Ecto neural progenitor cell (in vitro differentiated cells): ENCODE data around the gene ZNF296.
"Not testable (repeated sequence)": the region's sequence is repeated elsewhere in the genome, so short reads cannot be mapped to it uniquely, and the experiment has no call there.

Experiments used
- DNase-seq: peaks from one replicate; pipeline ENCODE4 v3.0.0-alpha.2; 2018; ENCODE audit warnings: low spot score

ZNF296 gene

GRCh38 chr19:45076029-45076850 is at the start of gene ZNF296:
Gene ZNF296, minus strand, starts transcription at chr19:45076478. Its CDS starts 105 bp downstream, at chr19:45076373.
- DNase-seq, result peak; percentile 79

- no peak for DNase-seq
Measured at GRCh38 chr19:45125360-45125759, 49.1 kb upstream of the ZNF296 start.

GRCh38 chr19:45124021-45124420 is 47.7 kb upstream of the ZNF296 start:
- no peak for DNase-seq

- DNase-seq, result no peak
Measured at GRCh38 chr19:45123440-45123850, 47.2 kb upstream of the ZNF296 start.

GRCh38 chr19:45122832-45123231 is 46.6 kb upstream of the ZNF296 start:
- DNase-seq, result no peak

- no peak for DNase-seq
Measured at GRCh38 chr19:45121827-45122345, 45.6 kb upstream of the ZNF296 start.

GRCh38 chr19:45119582-45119981 is 43.3 kb upstream of the ZNF296 start:
- DNase-seq, result no peak

GRCh38 chr19:45118591-45119355 is 42.5 kb upstream of the ZNF296 start:
- DNase-seq, result not testable (repeated sequence)

GRCh38 chr19:45118106-45118505 is 41.8 kb upstream of the ZNF296 start:
- no peak for DNase-seq

GRCh38 chr19:45117671-45118070 is 41.4 kb upstream of the ZNF296 start:
- no peak for DNase-seq

- DNase-seq, result peak; percentile 63
Measured at GRCh38 chr19:45117167-45117594, 40.9 kb upstream of the ZNF296 start.

GRCh38 chr19:45115809-45116615 is 39.7 kb upstream of the ZNF296 start:
- no peak for DNase-seq

GRCh38 chr19:45114116-45114515 is 37.8 kb upstream of the ZNF296 start:
- no peak for DNase-seq

- DNase-seq, result no peak
Measured at GRCh38 chr19:45113628-45114027, 37.4 kb upstream of the ZNF296 start.

GRCh38 chr19:45112111-45112827 is 36.0 kb upstream of the ZNF296 start:
- no peak for DNase-seq

- no peak for DNase-seq
Measured at GRCh38 chr19:45110851-45111266, 34.6 kb upstream of the ZNF296 start.

- DNase-seq, result no peak
Measured at GRCh38 chr19:45107621-45108150, 31.4 kb upstream of the ZNF296 start.

GRCh38 chr19:45106363-45106762 is 30.1 kb upstream of the ZNF296 start:
- not testable (repeated sequence) for DNase-seq

- no peak for DNase-seq
Measured at GRCh38 chr19:45104658-45105349, 28.5 kb upstream of the ZNF296 start.
